Measurements from ENCODE around the gene RPTOR.

RPTOR gene

DNA sequence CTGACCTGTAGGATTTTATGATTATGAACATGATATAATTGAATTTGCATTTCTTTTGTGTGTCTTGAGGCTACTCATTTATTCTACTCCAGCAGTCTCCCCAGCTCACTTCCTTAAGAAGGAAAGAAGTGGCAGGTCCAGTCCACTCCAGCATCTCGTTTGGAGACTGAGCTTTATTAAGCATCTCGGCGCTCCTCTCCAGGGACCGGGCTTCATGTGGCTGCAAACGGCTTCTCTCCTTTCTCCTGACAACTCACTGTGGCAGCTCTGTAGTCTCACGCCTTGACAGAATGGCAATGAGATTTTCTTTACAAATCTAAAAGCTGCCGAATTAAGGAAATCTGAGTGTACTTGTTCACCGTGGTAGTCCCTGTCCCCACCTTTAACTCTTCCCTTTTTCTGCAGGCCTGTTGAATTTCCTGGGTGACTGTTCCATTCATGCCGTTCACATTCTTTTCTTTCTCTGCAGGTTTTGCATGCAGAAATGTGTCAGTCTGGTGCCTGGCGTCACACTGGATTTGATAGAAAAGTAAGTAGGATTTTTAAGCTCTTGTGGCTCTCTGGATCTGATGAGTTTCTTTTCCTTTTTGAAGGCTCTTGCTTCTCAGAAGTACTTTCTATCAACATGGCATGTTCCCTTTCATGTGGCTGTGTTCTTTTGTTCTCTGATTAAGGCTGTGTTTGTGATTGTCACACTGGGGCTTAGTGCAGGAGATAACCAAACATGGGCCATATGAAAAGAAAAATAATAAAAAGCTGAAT, 246.5 kb downstream of the RPTOR start:
- POLR2A ChIA-PET: interaction anchor here (0.5 kb wide), 1 partner anchor 65 kb away, joined by 3 read pairs; no protein-coding TSS in a partner anchor
- TF ChIP-seq, protein P1, sequence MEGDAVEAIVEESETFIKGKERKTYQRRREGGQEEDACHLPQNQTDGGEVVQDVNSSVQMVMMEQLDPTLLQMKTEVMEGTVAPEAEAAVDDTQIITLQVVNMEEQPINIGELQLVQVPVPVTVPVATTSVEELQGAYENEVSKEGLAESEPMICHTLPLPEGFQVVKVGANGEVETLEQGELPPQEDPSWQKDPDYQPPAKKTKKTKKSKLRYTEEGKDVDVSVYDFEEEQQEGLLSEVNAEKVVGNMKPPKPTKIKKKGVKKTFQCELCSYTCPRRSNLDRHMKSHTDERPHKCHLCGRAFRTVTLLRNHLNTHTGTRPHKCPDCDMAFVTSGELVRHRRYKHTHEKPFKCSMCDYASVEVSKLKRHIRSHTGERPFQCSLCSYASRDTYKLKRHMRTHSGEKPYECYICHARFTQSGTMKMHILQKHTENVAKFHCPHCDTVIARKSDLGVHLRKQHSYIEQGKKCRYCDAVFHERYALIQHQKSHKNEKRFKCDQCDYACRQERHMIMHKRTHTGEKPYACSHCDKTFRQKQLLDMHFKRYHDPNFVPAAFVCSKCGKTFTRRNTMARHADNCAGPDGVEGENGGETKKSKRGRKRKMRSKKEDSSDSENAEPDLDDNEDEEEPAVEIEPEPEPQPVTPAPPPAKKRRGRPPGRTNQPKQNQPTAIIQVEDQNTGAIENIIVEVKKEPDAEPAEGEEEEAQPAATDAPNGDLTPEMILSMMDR (IDR thresholded peaks at IDR 0.05; ENCODE audit: insufficient read depth, low read length, missing control alignments): no peak
- DNase-seq (ENCODE audit: low read depth, low spot score): no peak
- CTCF ChIA-PET: interaction anchor here (1.0 to 1.4 kb wide), 3 partner anchors 10 to 43 kb away, joined by 3 to 5 read pairs (median 4); no protein-coding TSS in a partner anchor
- no peak overlapping the region for H3K4me3 ChIP-seq (ENCODE audit: low read depth, low read length)

DNA sequence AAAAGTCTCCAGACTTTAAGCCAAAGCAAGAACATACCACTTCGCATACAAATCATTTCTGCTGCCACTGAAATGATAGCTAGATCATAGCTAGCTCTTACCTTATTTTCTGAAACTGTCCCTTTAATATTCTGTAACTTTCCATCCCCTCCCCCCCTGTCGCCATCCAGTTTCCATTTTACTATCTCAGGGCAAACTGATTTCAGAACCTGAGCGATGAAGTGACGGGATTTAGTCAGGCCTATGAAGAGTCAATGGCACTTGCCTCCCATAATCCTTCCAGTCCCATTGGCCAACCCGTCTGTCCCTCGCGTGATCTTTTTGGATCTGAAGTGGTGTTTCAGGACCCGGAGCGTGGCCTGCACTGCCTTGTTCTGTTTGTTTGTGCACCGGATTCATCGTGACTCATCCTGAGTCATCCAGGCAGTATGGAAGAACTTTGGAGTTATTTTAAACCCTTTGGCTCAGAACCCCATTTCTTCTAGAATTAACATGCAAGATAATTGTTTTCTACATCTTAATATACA, 247.2 kb downstream of the RPTOR start:
- ChIA-PET CTCF (interaction anchor here (1.0 to 1.2 kb wide), 2 partner anchors 10 to 34 kb away, joined by 3 to 5 read pairs; no protein-coding TSS in a partner anchor), POLR2A (interaction anchor here (0.5 kb wide), 1 partner anchor 64 kb away, joined by 3 read pairs; no protein-coding TSS in a partner anchor)
- no peak overlapping the region for H3K4me3 ChIP-seq (ENCODE audit: low read depth, low read length)
- peak; percentile 61 for DNase-seq (ENCODE audit: low read depth, low spot score)
- TF ChIP-seq, protein P1 (IDR thresholded peaks at IDR 0.05; ENCODE audit: insufficient read depth, low read length, missing control alignments): no peak

DNA sequence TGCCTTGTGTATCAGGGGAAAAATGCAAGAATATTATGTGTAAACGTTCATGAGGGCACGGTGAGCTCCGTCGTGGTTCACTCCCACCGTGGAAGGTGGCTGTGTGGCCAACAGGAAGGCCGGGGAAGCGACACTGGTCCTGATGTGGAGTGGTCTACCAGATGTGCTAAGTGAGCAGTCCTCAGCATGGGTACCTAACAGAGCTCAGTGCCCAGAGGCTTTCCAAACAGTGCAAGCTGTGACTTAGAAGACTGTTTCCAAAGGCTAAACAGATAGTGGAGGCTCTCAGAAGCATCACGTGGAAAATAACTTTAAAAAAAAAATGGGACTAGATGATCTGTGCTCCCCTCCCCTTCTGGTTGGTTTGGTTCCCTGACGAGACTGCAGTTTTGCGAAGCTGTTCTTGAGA, 247.7 kb downstream of the RPTOR start:
- DNase-seq (ENCODE audit: low read depth, low spot score): no peak
- no peak overlapping the region for H3K4me3 ChIP-seq (ENCODE audit: low read depth, low read length)
- ChIA-PET CTCF (interaction anchor here (1.2 to 2.1 kb wide), 2 partner anchors 20 to 34 kb away, joined by 3 to 5 read pairs; no protein-coding TSS in a partner anchor), POLR2A (no interaction called here)
- TF ChIP-seq, protein P1 (IDR thresholded peaks at IDR 0.05; ENCODE audit: insufficient read depth, low read length, missing control alignments): no peak

DNA sequence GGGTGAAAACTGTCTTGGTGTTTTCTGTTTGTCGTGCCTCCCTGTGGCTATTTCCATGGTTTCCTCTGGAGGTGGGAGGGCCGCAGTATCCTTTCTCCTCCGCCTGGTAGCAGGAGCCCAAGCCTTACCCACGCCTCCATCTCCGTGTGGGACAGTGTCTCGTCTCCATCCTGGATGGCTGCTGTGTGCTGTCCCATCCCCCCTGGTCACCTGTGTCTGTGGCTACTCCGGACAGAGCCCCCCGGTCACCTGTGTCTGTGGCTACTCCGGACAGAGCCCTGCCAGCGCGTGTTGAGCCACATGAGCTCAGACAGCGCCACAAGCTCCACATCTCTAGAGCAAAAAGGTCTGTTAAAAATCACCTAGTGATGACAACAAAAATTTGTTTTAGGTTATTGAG, 248.8 kb downstream of the RPTOR start:
- ChIA-PET CTCF (interaction anchor here (1.0 to 3.2 kb wide), 4 partner anchors 11 to 72 kb away, joined by 3 to 10 read pairs (median 4); no protein-coding TSS in a partner anchor), POLR2A (no interaction called here)
- H3K4me3 ChIP-seq (ENCODE audit: low read depth, low read length): no peak overlapping the region
- TF ChIP-seq, protein P1 (IDR thresholded peaks at IDR 0.05; ENCODE audit: insufficient read depth, low read length, missing control alignments): no peak
- no peak for DNase-seq (ENCODE audit: low read depth, low spot score)

DNA sequence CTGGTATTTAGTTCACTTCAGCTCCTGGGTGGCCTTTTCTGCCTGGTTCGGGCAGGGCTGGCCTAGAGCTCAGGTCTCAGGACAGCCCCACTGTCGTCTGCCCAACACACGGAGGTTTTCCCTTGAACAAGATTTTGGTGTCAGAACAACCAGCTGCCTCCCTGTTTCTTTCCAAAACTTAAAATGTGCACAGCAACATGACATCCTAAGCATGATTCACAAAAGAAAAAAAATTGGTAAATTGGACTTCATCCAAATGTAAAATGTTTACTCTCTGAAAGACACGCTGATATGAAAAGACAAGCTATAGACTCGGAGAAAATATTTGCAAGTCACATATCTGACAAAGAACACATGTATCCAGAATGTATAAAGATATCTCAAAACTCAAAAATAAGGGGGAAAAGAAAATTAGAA, 249.2 kb downstream of the RPTOR start:
- no peak for DNase-seq (ENCODE audit: low read depth, low spot score)
- TF ChIP-seq, protein P1 (IDR thresholded peaks at IDR 0.05; ENCODE audit: insufficient read depth, low read length, missing control alignments): no peak
- POLR2A ChIA-PET: no interaction called here
- CTCF ChIA-PET: interaction anchor here (1.0 to 3.2 kb wide), 4 partner anchors 11 to 72 kb away, joined by 3 to 10 read pairs (median 4); no protein-coding TSS in a partner anchor
- H3K4me3 ChIP-seq (ENCODE audit: low read depth, low read length): no peak overlapping the region
